Lower leg skin (tissue), 3 donors: ENCODE measurements around the gene RASGRP2.

ENCODE experiments used
- CTCF ChIP-seq, 3 donors: fragments of 450-650 bp; IDR thresholded peaks; one replicate each; pipeline ENCODE4 v1.5.1; 2016; ENCODE audit warnings: antibody characterized with exemption in 3 of 3, mild to moderate bottlenecking in 3 of 3, moderate library complexity in 2 of 3
- POLR2A ChIP-seq, 2 donors: fragments of 450-650 bp; IDR thresholded peaks; one replicate each; pipeline ENCODE4 v1.6.1; 2016 to 2017; ENCODE audit warnings: antibody characterized with exemption in 2 of 2, mild to moderate bottlenecking in 1 of 2, moderate library complexity in 1 of 2

GRCh38 chr11:64769283-64769682 lies 25.3 kb upstream of the RASGRP2 start:
- TF ChIP-seq CTCF (IDR thresholded peaks at IDR 0.05) (no peak), POLR2A (IDR thresholded peaks at IDR 0.05) (no peak)
